Measurements from ENCODE around the gene MGA.

- no peak for TF ChIP-seq CTCF (IDR thresholded peaks at IDR 0.05)
- no peak for TF ChIP-seq POLR2A (IDR thresholded peaks at IDR 0.05)
Measured at GRCh38 chr15:41819455-41820050, 159.3 kb downstream of the MGA start.
